RWPE2 (cell line): ENCODE results near the gene FIGLA.

ENCODE experiments used
- ATAC-seq: fragments of 200-7000 bp; cut with Tn5 transposase; 3 replicates; pipeline ENCODE4 v1.9.1; 2021; ENCODE audit warnings: low read depth
- DNase-seq: peaks from one replicate; pipeline ENCODE4 v3.0.0-alpha.2; 2020; ENCODE audit warnings: low spot score
- H3K27ac ChIP-seq: fragments of 450-650 bp; 2 replicates; pipeline ENCODE4 v1.5.1; 2017; ENCODE audit warnings: mild to moderate bottlenecking; ENCODE audit not compliant: poor library complexity, severe bottlenecking
- H3K27me3 ChIP-seq: fragments of 250-450 bp; sonication (Bioruptor Pico); 2 replicates; pipeline ENCODE4 v1.5.1; 2021; ENCODE audit warnings: mild to moderate bottlenecking, moderate library complexity; ENCODE audit not compliant: insufficient read depth, poor library complexity, severe bottlenecking
- H3K36me3 ChIP-seq: fragments of 250-450 bp; sonication (Bioruptor Pico); 2 replicates; pipeline ENCODE4 v1.5.1; 2020; ENCODE audit warnings: low read depth, mild to moderate bottlenecking, moderate library complexity
- H3K4me1 ChIP-seq: fragments of 250-450 bp; sonication (Bioruptor Pico); 2 replicates; pipeline ENCODE4 v1.5.1; 2021; ENCODE audit warnings: mild to moderate bottlenecking, moderate library complexity; ENCODE audit not compliant: insufficient read depth, poor library complexity, severe bottlenecking
- H3K4me3 ChIP-seq: fragments of 250-450 bp; sonication (Bioruptor Pico); 2 replicates; pipeline ENCODE4 v1.5.1; 2021; ENCODE audit warnings: mild to moderate bottlenecking, moderate library complexity; ENCODE audit not compliant: severe bottlenecking
- H3K9me3 ChIP-seq: fragments of 250-450 bp; sonication (Bioruptor Pico); 2 replicates; pipeline ENCODE4 v1.5.1; 2021; ENCODE audit warnings: mild to moderate bottlenecking, moderate library complexity; ENCODE audit not compliant: severe bottlenecking
- CTCF ChIP-seq: fragments of 450-650 bp; IDR thresholded peaks from one replicate; pipeline ENCODE4 v1.5.1; 2017; ENCODE audit warnings: mild to moderate bottlenecking, moderate library complexity; ENCODE audit not compliant: poor library complexity, severe bottlenecking

The FIGLA gene

GRCh38 chr2:70777450-70777849, 13.0 kb downstream of the FIGLA start:
- no peaks in the 10 kb centered on the region for H3K4me1 ChIP-seq
- H3K27ac ChIP-seq, result no peak overlapping the region
- H3K9me3 ChIP-seq, result no peaks in the 10 kb centered on the region
- no peaks in the 10 kb centered on the region for H3K36me3 ChIP-seq
- ATAC-seq (no peak), DNase-seq (no peak)
- TF ChIP-seq CTCF, result no peak
- H3K27me3 ChIP-seq, result peaks cover 3% of the 10 kb centered on the region
- no peak overlapping the region for H3K4me3 ChIP-seq

GRCh38 chr2:70776266-70776665, 14.2 kb downstream of the FIGLA start:
- Histone ChIP-seq H3K9me3 (no peaks in the 10 kb centered on the region), H3K4me3 (no peak overlapping the region), H3K36me3 (no peaks in the 10 kb centered on the region), H3K4me1 (no peaks in the 10 kb centered on the region), H3K27ac (no peak overlapping the region), H3K27me3 (peaks cover 6% of the 10 kb centered on the region)
- no peak for DNase-seq
- no peak for TF ChIP-seq CTCF
- no peak for ATAC-seq

GRCh38 chr2:70775141-70775540, 15.3 kb downstream of the FIGLA start:
- Histone ChIP-seq H3K9me3 (no peaks in the 10 kb centered on the region), H3K4me1 (no peaks in the 10 kb centered on the region), H3K36me3 (no peaks in the 10 kb centered on the region), H3K27ac (no peak overlapping the region), H3K27me3 (peaks cover 13% of the 10 kb centered on the region), H3K4me3 (no peak overlapping the region)
- no peak for TF ChIP-seq CTCF
- DNase-seq (no peak), ATAC-seq (no peak)

- no peak for TF ChIP-seq CTCF
- Histone ChIP-seq H3K4me3 (no peak overlapping the region), H3K4me1 (no peaks in the 10 kb centered on the region), H3K9me3 (no peaks in the 10 kb centered on the region), H3K27ac (no peak overlapping the region), H3K27me3 (peaks cover 29% of the 10 kb centered on the region), H3K36me3 (no peaks in the 10 kb centered on the region)
- no peak for ATAC-seq
- no peak for DNase-seq
Observed at GRCh38 chr2:70772486-70773155, 17.8 kb downstream of the FIGLA start.

- Histone ChIP-seq H3K36me3 (no peaks in the 10 kb centered on the region), H3K4me3 (no peak overlapping the region), H3K9me3 (no peaks in the 10 kb centered on the region), H3K27ac (no peak overlapping the region), H3K4me1 (no peaks in the 10 kb centered on the region), H3K27me3 (peaks cover 41% of the 10 kb centered on the region)
- ATAC-seq (no peak), DNase-seq (no peak)
- no peak for TF ChIP-seq CTCF
Observed at GRCh38 chr2:70771446-70771845, 19.0 kb downstream of the FIGLA start.
